ENCODE measurements around the gene SUPT6H.

- TF ChIP-seq, protein P1, sequence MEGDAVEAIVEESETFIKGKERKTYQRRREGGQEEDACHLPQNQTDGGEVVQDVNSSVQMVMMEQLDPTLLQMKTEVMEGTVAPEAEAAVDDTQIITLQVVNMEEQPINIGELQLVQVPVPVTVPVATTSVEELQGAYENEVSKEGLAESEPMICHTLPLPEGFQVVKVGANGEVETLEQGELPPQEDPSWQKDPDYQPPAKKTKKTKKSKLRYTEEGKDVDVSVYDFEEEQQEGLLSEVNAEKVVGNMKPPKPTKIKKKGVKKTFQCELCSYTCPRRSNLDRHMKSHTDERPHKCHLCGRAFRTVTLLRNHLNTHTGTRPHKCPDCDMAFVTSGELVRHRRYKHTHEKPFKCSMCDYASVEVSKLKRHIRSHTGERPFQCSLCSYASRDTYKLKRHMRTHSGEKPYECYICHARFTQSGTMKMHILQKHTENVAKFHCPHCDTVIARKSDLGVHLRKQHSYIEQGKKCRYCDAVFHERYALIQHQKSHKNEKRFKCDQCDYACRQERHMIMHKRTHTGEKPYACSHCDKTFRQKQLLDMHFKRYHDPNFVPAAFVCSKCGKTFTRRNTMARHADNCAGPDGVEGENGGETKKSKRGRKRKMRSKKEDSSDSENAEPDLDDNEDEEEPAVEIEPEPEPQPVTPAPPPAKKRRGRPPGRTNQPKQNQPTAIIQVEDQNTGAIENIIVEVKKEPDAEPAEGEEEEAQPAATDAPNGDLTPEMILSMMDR (IDR thresholded peaks at IDR 0.05) = no peak
- TF ChIP-seq, protein P2, sequence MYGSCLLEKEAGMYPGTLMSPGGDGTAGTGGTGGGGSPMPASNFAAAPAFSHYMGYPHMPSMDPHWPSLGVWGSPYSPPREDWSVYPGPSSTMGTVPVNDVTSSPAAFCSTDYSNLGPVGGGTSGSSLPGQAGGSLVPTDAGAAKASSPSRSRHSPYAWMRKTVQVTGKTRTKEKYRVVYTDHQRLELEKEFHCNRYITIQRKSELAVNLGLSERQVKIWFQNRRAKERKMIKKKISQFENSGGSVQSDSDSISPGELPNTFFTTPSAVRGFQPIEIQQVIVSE (CRISPR knock-in tag; IDR thresholded peaks at IDR 0.05; ENCODE audit: borderline replicate concordance) = no peak
- no peak for TF ChIP-seq USF2 (CRISPR knock-in tag; IDR thresholded peaks at IDR 0.05)
- TF ChIP-seq FOXK1 (CRISPR knock-in tag; IDR thresholded peaks at IDR 0.05) = no peak
- no peak for TF ChIP-seq NR1H2 (CRISPR knock-in tag; IDR thresholded peaks at IDR 0.05)
- TF ChIP-seq CREM (CRISPR knock-in tag; IDR thresholded peaks at IDR 0.05) = no peak
- TF ChIP-seq ZNF423 (CRISPR knock-in tag; IDR thresholded peaks at IDR 0.05) = no peak
Measured at GRCh38 chr17:28698253-28698941, 36.4 kb downstream of the SUPT6H start.
